SK-N-SH (cell line): ENCODE measurements around the gene MYL6B. TPM values are rescaled to one million over a fixed set of nuclear protein-coding genes. Genes with fewer than 3 reads are reported as not detected.

Experiments
- CTCF ChIA-PET: fragments of 300-600, 350-600 bp; formaldehyde crosslinking; extraction: SDS; loops from one replicate; lab custom pipeline; 2021; lab: Yijun Ruan, JAX
- POLR2A ChIA-PET: fragments of 350-600 bp; sonication (Branson Sonifier 250); formaldehyde crosslinking; extraction: SDS; loops from one replicate; lab custom pipeline; 2020; ENCODE audit warnings: antibody characterized with exemption, inconsistent platforms; lab: Yijun Ruan, JAX
- DNase-seq: peaks from one replicate; pipeline ENCODE4 v3.0.0; 2012
- H2AFZ ChIP-seq: fragments of 200-600 bp; sonication (generic); 2 replicates; pipeline ENCODE4 v1.8.1; 2016; ENCODE audit warnings: antibody characterized with exemption, mild to moderate bottlenecking, low read depth
- H3F3A ChIP-seq: fragments of 200-600 bp; sonication (generic); replicated peaks from 2 replicates; pipeline ENCODE3; 2016; ENCODE audit warnings: antibody characterized with exemption, mild to moderate bottlenecking; ENCODE audit not compliant: insufficient read depth
- H3K27ac ChIP-seq, 2 experiments: fragments of 200-500 bp in 1 of 2; fragments of 200-600 bp in 1 of 2; sonication (Bioruptor generic) in 1 of 2; sonication (generic), shearing (Covaris generic) in 1 of 2; 2 replicates each; pipeline versions ENCODE4 v1.5.1 to v1.6.1; 2014 to 2016; ENCODE audit warnings: low read depth in 2 of 2, inconsistent platforms in 1 of 2, low read length in 1 of 2, mild to moderate bottlenecking in 1 of 2, mixed read lengths in 1 of 2
- H3K27me3 ChIP-seq: fragments of 200-600 bp; sonication (generic), shearing (Covaris generic); 2 replicates; pipeline ENCODE4 v1.6.1; 2016; ENCODE audit warnings: mixed run types; ENCODE audit not compliant: insufficient read depth
- H3K36me3 ChIP-seq, 2 experiments: fragments of 200-500 bp in 1 of 2; fragments of 200-600 bp in 1 of 2; sonication (Bioruptor generic) in 1 of 2; sonication (generic) in 1 of 2; replicated peaks in 1 of 2; 2 replicates each; pipeline versions ENCODE3 to v1.5.1; 2014 to 2016; ENCODE audit warnings: low read length in 1 of 2, mild to moderate bottlenecking in 1 of 2; ENCODE audit not compliant: insufficient read depth in 2 of 2, control insufficient read depth in 1 of 2
- H3K4me1 ChIP-seq, 2 experiments: fragments of 200-500 bp in 1 of 2; fragments of 200-600 bp in 1 of 2; sonication (Bioruptor generic) in 1 of 2; sonication (generic), shearing (Covaris generic) in 1 of 2; 2 replicates each; pipeline versions ENCODE4 v1.5.1 to v1.6.1; 2014 to 2016; ENCODE audit warnings: low read depth in 1 of 2, low read length in 1 of 2, mixed run types in 1 of 2; ENCODE audit not compliant: insufficient read depth in 2 of 2, control insufficient read depth in 1 of 2
- H3K4me2 ChIP-seq: fragments of 200-600 bp; sonication (generic), shearing (Covaris generic); 2 replicates; pipeline ENCODE4 v1.6.1; 2017; ENCODE audit warnings: mixed run types
- H3K4me3 ChIP-seq, 2 experiments: fragments of 200-500 bp in 1 of 2; fragments of 200-600 bp in 1 of 2; sonication (Bioruptor generic) in 1 of 2; sonication (generic), shearing (Covaris generic) in 1 of 2; 2 replicates each; pipeline versions ENCODE4 v1.5.1 to v1.8.1; 2014 to 2016; ENCODE audit warnings: low read depth in 2 of 2, inconsistent platforms in 1 of 2, low read length in 1 of 2, mild to moderate bottlenecking in 1 of 2, mixed read lengths in 1 of 2, moderate library complexity in 1 of 2
- H3K79me2 ChIP-seq: fragments of 200-600 bp; sonication (generic); 2 replicates; pipeline ENCODE4 v1.8.1; 2017; ENCODE audit warnings: mild to moderate bottlenecking; ENCODE audit not compliant: insufficient read depth
- H3K9ac ChIP-seq: fragments of 200-600 bp; sonication (generic); 2 replicates; pipeline ENCODE4 v1.6.1; 2017; ENCODE audit warnings: mixed run types
- H3K9me2 ChIP-seq: fragments of 200-600 bp; sonication (generic); 2 replicates; pipeline ENCODE4 v1.6.1; 2017; ENCODE audit warnings: mixed run types
- H3K9me3 ChIP-seq: fragments of 200-600 bp; sonication (generic); 2 replicates; pipeline ENCODE4 v1.6.1; 2017; ENCODE audit warnings: mixed run types, mild to moderate bottlenecking, moderate library complexity
- H4K20me1 ChIP-seq: fragments of 200-600 bp; sonication (generic); 2 replicates; pipeline ENCODE4 v1.6.1; 2017; ENCODE audit warnings: mild to moderate bottlenecking, mixed run types; ENCODE audit not compliant: insufficient read depth
- CHD2 ChIP-seq: fragments of 150-350 bp; IDR thresholded peaks from 2 replicates; pipeline ENCODE4 v1.6.1; 2018; ENCODE audit warnings: low read length; ENCODE audit not compliant: partially characterized antibody
- CTCF ChIP-seq: fragments of 200-600 bp; sonication (generic); IDR thresholded peaks from 2 replicates; pipeline ENCODE4 v1.6.1; 2017; ENCODE audit warnings: antibody characterized with exemption, mild to moderate bottlenecking, moderate library complexity
- EZH2phosphoT487 ChIP-seq: fragments of 200-600 bp; sonication (generic); IDR thresholded peaks from 2 replicates; pipeline ENCODE4 v1.6.1; 2017; ENCODE audit warnings: low read depth, mixed run types, mild to moderate bottlenecking, antibody characterized with exemption, moderate library complexity, borderline replicate concordance
- FOSL2 ChIP-seq: IDR thresholded peaks from 2 replicates; pipeline ENCODE4 v1.4.0; 2012; ENCODE audit warnings: low read depth, mild to moderate bottlenecking, moderate library complexity, borderline replicate concordance
- FOXJ3 ChIP-seq: sonication (generic); formaldehyde crosslinking; IDR thresholded peaks from 2 replicates; pipeline ENCODE4 v1.5.1; 2020; ENCODE audit warnings: mild to moderate bottlenecking, missing genetic modification reagents
- GABPA ChIP-seq: IDR thresholded peaks from 2 replicates; pipeline ENCODE4 v1.4.0; 2012; ENCODE audit warnings: low read depth, mild to moderate bottlenecking
- IRF3 ChIP-seq: fragments of 150-350 bp; IDR thresholded peaks from 2 replicates; pipeline ENCODE4 v1.6.1; 2016; ENCODE audit warnings: mild to moderate bottlenecking, low read depth, low read length
- JUND ChIP-seq: IDR thresholded peaks from 2 replicates; pipeline ENCODE4 v1.4.0; 2012
- MAX ChIP-seq: IDR thresholded peaks from 2 replicates; pipeline ENCODE4 v1.4.0; 2012; ENCODE audit warnings: low read depth
- MXI1 ChIP-seq: IDR thresholded peaks from 2 replicates; pipeline ENCODE4 v1.6.1; 2012; ENCODE audit warnings: mild to moderate bottlenecking, low read depth, low read length, improper control_type of control experiment
- NFIC ChIP-seq: IDR thresholded peaks from 2 replicates; pipeline ENCODE4 v1.4.0; 2012; ENCODE audit warnings: borderline replicate concordance
- NRF1 ChIP-seq: IDR thresholded peaks from 2 replicates; pipeline ENCODE4 v1.6.1; 2012; ENCODE audit warnings: low read depth, mild to moderate bottlenecking, low read length
- POLR2AphosphoS5 ChIP-seq: IDR thresholded peaks from 2 replicates; pipeline ENCODE4 v1.6.1; 2012; ENCODE audit warnings: low read depth, low read length
- RAD21 ChIP-seq: IDR thresholded peaks from 2 replicates; pipeline ENCODE4 v1.6.1; 2012; ENCODE audit warnings: mild to moderate bottlenecking, low read length
- REST ChIP-seq: IDR thresholded peaks from 2 replicates; pipeline ENCODE4 v1.6.1; 2012; ENCODE audit warnings: mild to moderate bottlenecking, low read depth, low read length, moderate library complexity
- RFX5 ChIP-seq: IDR thresholded peaks from 2 replicates; pipeline ENCODE4 v1.6.1; 2012; ENCODE audit warnings: mild to moderate bottlenecking, improper control_type of control experiment, low read length
- RXRA ChIP-seq: IDR thresholded peaks from 2 replicates; pipeline ENCODE4 v1.4.0; 2012; ENCODE audit warnings: low read depth, mild to moderate bottlenecking, borderline replicate concordance
- SMC3 ChIP-seq: IDR thresholded peaks from 2 replicates; pipeline ENCODE4 v1.6.1; 2012; ENCODE audit warnings: low read depth, low read length, improper control_type of control experiment
- TAF1 ChIP-seq: IDR thresholded peaks from 2 replicates; pipeline ENCODE4 v1.6.1; 2012; ENCODE audit warnings: low read depth, mild to moderate bottlenecking, low read length, moderate library complexity, borderline replicate concordance
- TCF12 ChIP-seq: IDR thresholded peaks from 2 replicates; pipeline ENCODE4 v1.4.0; 2012
- TEAD4 ChIP-seq: IDR thresholded peaks from 2 replicates; pipeline ENCODE4 v1.4.0; 2012; ENCODE audit warnings: mild to moderate bottlenecking, borderline replicate concordance; ENCODE audit not compliant: insufficient read depth
- USF1 ChIP-seq: IDR thresholded peaks from 2 replicates; pipeline ENCODE4 v1.4.0; 2012; ENCODE audit warnings: low read depth, borderline replicate concordance
- USF2 ChIP-seq: fragments of 150-350 bp; IDR thresholded peaks from 2 replicates; pipeline ENCODE4 v1.6.1; 2017; ENCODE audit warnings: antibody characterized with exemption, low read length, low read depth, borderline replicate concordance
- YY1 ChIP-seq: IDR thresholded peaks from 2 replicates; pipeline ENCODE4 v1.4.0; 2012; ENCODE audit warnings: low read depth, mild to moderate bottlenecking
- WGBS: methylation state at CpG from one replicate; pipeline ENCODE4 v1.1.6; 2017; ENCODE audit warnings: low lambda C conversion rate; 5-methylcytosine and 5-hydroxymethylcytosine counted together
- polyA plus RNA-seq, 3 experiments: library from polyadenylated mRNA; depleted of rRNA; stranded (reverse); fragments of >200 nt; gene quantifications; 2 replicates each; pipeline ENCODE4 v1.2.3, GENCODE V29; 2012

MYL6B gene
- polyA plus RNA-seq, 1 of the 3 experiments (the other 2 are of a cell fraction) = 234 TPM

GRCh38 chr12:56158029-56158925 lies 5.9 kb downstream of the MYL6B start, which contains the start of gene MYL6:
MYL6 (plus strand) TSS chr12:56158359; CDS start chr12:56158402, 43 bp downstream.
- Histone ChIP-seq H2AFZ (0 out of 2 replicates have a peak within 1 kb of the TSS, but pooled peaks have one; percentile 48), H3K9me2 (no peaks in the 10 kb centered on the region), H3K36me3 (peaks cover 45 to 49% of the 10 kb centered on the region in 2 experiments), H3F3A (peaks cover 50% of the 10 kb centered on the region), H3K9me3 (no peaks in the 10 kb centered on the region), H4K20me1 (peaks cover 38% of the 10 kb centered on the region), H3K27me3 (no peaks in the 10 kb centered on the region), H3K4me2 (peak within 1 kb of the TSS; percentile 97), H3K79me2 (peaks cover 67% of the 10 kb centered on the region), H3K9ac (peak within 1 kb of the TSS; percentile 94), H3K4me1 (peaks cover 30 to 39% of the 10 kb centered on the region in 2 experiments; a peak in 3 of 4 replicates), H3K27ac (peak within 1 kb of the TSS; percentile 82 to 89), H3K4me3 (peak within 1 kb of the TSS; percentile 82 to 87)
- ChIA-PET POLR2A (interaction anchor here (1.0 to 2.5 kb wide), 8 partner anchors 9 to 111 kb away, joined by 3 to 19 read pairs (median 5); partner anchors contain the start of genes ESYT1, SMARCC2 and ZC3H10), CTCF (interaction anchor here (0.6 to 3.6 kb wide), 9 partner anchors 11 to 64 kb away, joined by 3 to 14 read pairs (median 3); partner anchors contain the start of genes ESYT1, SMARCC2 and ZC3H10)
- peak; percentile 90 for DNase-seq
- WGBS = under 1% methylated on average over 28 of the region's 30 CpGs
- TF ChIP-seq JUND = peak; percentile 72
- no peak for TF ChIP-seq SMC3
- no peak for TF ChIP-seq RXRA
- TF ChIP-seq NFIC = no peak
- TF ChIP-seq MXI1 = no peak; the same call in 1 of the 2 replicates
- TF ChIP-seq USF2 = no peak
- no peak for TF ChIP-seq GABPA
- TF ChIP-seq YY1 = peak; percentile 90
- no peak for TF ChIP-seq RAD21
- TF ChIP-seq EZH2phosphoT487 = no peak
- peak; percentile 77 for TF ChIP-seq REST
- no peak for TF ChIP-seq NRF1
- no peak for TF ChIP-seq MAX
- no peak for TF ChIP-seq IRF3
- TF ChIP-seq TCF12 = no peak
- peak; percentile 99 for TF ChIP-seq TAF1
- TF ChIP-seq FOXJ3 (CRISPR knock-in tag) = no peak
- no peak for TF ChIP-seq CTCF
- no peak for TF ChIP-seq USF1
- TF ChIP-seq FOSL2 = peak; percentile 53; the same call in 1 of the 2 replicates
- TF ChIP-seq TEAD4 = no peak
- TF ChIP-seq POLR2AphosphoS5 = peak; percentile 99
- no peak for TF ChIP-seq CHD2
- TF ChIP-seq RFX5 = peak; percentile 87
